ENCODE measurements around the gene SCN2A.
"Not testable (repeated sequence)": the region's sequence is repeated elsewhere in the genome, so short reads cannot be mapped to it uniquely, and the experiment has no call there.

Gene SCN2A

GRCh38 chr2:165256618-165257017, 17.4 kb downstream of the SCN2A start:
- DNase-seq = no peak

DNA sequence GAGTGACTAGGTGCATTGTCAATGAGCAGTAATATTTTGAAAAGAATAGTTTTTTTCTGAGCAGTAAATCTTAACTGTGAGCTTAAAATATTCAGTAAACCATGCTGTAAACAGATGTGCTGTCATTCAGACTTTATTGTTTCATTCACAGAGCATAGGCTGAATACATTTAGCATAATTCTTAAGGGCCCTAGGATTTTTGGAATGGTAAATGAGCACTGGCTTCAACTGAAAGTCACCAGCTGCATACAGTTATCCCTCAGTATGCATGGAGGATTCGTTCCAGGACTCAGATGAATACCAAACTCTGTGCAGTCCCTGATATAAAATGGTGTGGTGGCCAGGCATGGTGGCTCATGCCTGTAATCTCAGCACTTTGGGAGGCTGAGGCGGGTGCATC, 21.1 kb downstream of the SCN2A start:
- not testable (repeated sequence) for DNase-seq

GRCh38 chr2:165268754-165269153, 29.5 kb downstream of the SCN2A start:
- DNase-seq = no peak

DNA sequence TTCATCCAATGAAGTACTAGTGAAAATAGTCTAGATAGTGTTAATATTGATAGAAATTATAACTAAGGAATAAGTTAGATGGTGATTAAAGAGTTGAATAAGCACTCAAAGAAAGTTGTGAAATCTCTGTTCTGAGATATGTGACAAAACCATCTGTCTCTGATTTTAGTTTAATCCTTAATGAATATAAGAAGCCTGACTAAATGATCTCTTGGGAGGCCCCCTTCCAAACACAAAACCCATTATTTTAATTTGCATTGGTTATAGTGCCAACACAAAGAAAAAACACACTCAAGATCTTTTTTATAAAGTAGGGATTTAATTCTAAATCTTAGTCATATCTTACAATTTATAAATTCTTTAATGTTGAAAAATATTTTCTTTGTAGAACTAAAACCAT, 34.0 kb downstream of the SCN2A start:
- DNase-seq = no peak

DNA sequence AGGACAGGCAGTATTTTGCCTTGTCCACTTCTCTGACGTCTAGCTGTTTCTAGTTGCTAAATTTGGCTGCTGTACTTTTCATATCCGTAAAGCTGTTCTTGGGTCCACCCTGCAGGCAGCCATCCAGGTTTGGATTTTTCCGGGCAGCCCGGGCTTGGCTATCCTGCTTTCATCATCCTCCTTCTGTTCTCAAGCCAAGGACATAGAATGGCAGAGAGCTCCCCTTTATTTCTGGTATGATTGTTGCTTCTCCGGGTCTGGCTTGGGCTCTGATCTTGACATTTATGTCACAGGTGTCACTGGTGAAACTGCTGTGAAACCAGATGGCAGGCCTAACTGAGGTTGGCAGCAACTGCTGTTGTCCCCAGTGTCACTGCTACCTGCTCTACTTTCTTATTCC, 35.5 kb downstream of the SCN2A start:
- DNase-seq = no peak

DNA sequence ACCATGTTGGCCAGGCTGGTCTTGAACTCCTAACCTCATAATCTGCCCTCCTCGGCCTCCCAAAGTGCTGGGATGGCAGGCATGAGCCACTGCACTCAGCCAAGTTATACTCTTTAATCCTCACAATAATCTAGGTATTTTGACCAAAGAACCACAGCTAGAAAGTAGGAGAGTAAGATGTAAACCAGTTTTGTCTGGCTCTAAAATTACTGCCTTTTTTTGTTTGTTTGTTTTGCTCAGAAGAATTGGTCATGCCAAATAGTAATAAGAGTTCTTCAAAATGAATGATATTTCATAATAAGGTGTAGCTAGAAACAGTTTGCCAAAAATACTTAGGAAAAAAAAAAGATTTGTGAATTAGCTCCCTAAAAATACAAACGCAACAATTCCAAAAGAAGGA, 36.7 kb downstream of the SCN2A start:
- no peak for DNase-seq

- DNase-seq = no peak
Observed at GRCh38 chr2:165277295-165277694, 38.1 kb downstream of the SCN2A start.

DNA sequence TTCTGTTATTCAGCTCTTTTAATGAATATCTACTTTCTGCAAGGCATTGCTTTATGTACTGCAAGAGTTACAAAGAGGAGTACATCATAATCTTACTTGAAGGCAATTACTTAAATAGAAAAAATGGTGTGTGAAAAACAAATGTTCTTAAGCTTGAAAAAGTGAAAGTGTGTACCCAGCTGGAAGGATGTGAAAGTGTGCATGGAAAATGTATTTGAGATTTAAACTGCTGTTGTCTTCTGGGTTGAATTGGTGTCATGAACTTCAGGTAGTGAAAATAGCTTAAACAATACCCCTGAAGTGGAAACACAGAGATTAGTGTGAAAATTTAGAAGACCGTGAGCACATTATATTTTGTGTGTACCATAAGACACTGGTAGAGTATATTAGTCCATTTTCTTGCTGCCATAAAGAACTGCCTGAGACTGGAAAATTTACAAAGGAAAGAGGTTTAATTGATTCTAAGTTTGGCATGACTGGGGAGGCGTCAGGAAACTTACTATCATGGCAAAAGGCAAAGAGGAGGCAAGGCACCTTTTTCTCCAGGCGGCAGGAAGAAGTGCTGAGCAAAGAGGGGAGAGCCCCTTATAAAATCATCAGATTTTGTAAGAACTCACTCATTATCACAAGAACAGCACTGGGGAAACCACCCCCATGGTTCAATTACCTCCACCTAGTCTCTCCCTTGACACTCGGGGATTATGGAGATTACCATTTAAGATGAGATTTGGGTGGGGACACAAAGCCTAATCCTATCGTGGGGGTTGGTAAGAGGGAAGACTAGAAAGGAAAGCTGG, 38.8 kb downstream of the SCN2A start:
- no peak for DNase-seq

DNA sequence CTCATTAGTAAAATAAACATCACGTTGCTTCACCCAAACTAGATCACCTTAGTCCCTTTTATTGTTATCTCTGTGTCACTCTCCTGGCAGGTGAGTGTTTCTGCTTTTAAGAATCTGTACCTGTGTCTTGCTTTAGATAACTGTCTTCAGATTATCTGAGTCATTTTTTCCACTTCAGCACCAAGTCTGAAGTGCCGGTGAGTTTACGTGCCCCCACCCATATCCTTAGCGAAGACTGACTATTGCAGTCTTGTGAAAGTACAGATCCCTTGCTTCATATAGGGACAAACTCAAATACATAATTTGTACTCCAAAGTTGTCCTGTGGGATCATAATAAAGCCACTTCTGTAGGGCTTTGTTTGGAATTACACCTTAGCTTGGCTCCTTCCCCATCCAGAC, 41.1 kb downstream of the SCN2A start:
- no peak for DNase-seq

DNA sequence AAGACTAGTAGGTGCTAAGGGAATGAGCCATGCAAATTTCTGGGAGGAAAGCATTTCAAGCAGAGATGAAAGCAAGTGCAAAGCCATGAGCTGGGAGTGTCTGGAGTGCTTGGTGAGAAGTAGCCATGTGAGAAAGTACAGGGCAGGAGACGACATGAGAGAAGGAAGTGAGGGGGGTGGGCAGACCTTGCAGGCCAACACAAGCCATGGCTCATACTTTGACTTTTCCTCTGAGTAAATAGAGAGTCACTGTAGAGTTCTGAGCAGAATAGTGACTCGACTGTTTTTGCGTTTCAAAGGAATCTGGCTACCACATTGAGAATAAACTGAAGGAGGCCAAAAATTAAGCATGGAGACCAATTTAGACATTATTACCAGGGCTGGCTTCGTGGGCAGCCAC, 42.2 kb downstream of the SCN2A start:
- DNase-seq = no peak

DNA sequence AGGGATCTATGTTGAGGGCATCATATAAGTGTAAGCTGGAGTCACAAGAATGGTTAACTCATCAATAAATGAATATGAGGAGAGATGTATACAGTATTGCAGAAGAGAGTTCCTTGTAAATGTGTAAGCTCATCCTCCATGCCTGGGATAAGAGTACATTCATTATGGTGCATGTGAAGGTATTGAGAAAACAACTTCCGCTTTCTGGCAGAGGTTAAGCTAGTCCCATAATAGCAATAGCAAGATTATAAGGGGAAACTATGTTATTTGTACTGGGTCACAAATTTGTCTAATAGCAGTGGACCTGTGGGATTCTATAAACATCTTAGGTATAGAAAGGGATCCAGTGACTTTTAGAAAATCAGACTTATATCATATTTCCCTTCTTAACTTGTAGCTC, 44.1 kb downstream of the SCN2A start:
- DNase-seq = no peak

GRCh38 chr2:165287094-165287778, 48.0 kb downstream of the SCN2A start:
- no peak for DNase-seq

- no peak for DNase-seq
Observed at GRCh38 chr2:165289069-165289468, 49.9 kb downstream of the SCN2A start.

GRCh38 chr2:165293440-165294420, 54.5 kb downstream of the SCN2A start:
- peak; percentile 67 to 93 for DNase-seq

DNA sequence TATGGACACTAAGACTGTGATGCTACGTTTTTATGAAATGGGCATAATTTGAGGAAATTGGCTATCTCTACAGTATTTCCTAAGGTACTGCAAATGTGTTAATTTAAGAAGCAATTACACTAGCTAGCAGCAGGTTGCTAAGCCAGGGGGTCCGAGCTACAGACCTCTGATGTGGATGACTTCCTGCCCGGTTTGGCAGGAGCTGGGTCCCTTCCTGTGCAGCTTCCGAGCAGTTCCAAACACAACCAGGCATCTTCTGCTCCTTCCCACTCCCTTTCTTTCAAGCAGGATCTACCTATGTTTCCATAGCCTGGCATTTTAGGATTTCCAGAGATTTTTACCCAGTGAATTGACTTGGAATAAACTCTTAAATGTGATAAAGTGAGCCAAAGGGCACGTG, 55.7 kb downstream of the SCN2A start:
- DNase-seq = no peak

DNA sequence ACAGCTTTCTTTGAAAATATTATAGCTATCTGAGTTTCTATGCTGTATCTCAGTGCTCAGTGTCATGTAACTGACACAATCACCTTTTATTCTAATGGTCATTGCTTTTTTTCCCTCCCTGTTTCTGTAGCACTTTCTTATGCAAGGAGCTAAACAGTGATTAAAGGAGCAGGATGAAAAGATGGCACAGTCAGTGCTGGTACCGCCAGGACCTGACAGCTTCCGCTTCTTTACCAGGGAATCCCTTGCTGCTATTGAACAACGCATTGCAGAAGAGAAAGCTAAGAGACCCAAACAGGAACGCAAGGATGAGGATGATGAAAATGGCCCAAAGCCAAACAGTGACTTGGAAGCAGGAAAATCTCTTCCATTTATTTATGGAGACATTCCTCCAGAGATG, 56.4 kb downstream of the SCN2A start:
- DNase-seq = no peak

GRCh38 chr2:165305391-165306096, 66.3 kb downstream of the SCN2A start:
- DNase-seq = no peak

DNA sequence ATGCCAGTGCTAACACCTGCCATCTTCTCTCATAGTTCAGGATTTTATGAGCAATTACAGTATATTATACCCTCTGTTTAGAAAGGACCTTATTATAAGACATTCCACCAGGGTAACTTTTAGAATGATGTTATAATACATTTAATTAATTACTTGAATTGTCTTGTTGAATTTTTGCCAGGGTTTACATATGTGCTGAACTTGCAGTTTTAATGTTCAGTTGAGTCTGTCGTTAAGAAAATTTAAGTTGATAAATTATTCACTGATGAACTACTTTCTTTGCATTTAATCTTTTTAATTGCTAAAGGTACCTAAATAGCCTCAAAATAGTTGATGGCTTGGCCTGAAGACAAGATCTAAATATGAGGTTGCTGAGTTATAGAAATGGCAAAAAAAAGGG, 68.1 kb downstream of the SCN2A start:
- no peak for DNase-seq

GRCh38 chr2:165311949-165312348, 72.7 kb downstream of the SCN2A start:
- no peak for DNase-seq

DNA sequence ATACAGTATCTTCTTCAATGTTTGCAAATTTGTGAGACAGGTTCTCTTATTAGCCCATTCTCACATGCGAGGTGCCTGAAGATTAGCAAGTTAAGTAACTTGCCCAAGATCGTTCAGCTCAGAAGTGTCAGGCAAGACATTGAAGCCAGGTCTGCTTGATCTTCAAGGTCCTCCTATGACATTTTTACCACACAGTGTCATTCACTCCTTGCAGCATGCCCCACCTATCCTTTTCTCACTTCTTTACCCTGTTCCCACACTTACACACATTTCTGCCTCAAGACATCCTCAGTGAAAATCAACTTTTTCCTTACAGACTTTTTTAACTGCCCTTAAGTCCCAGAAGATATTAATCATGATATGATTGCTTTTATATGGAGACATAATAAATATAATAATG, 73.8 kb downstream of the SCN2A start:
- no peak for DNase-seq

GRCh38 chr2:165313509-165313908, 74.3 kb downstream of the SCN2A start:
- no peak for DNase-seq

DNA sequence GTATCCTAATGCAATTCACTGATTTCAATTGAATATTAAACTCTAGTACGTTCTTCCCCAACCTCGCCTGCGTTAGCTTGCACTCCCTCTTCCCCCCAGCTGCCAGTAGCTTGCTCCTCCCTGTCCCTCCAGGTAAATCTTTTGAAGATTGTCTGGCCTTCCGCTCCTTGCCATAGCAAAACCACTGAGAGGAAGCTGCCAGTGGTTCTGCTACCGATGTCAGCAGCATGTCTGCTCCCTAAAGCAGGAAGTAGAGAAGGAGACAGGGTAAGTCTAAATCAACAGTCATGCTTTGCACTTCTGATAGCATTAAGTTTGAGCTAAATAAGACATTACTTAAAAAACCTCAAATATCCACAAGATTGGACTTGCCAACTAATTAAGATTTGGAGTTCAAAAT, 89.1 kb downstream of the SCN2A start:
- no peak for DNase-seq

- not testable (repeated sequence) for DNase-seq
Observed at GRCh38 chr2:165344276-165344675, 105.1 kb downstream of the SCN2A start.

Measured in SW 1271 (cell line).